Measurements from ENCODE around the gene SCOC. TPM values are rescaled to one million over a fixed set of nuclear protein-coding genes. Genes with fewer than 3 reads are reported as not detected.

Gene SCOC
- total and polyA plus RNA-seq, 10 donors = 22.3 to 45.1 (median 28.6) TPM

GRCh38 chr4:140374130-140374477 is 658 bp downstream of the SCOC start:
- Histone ChIP-seq H3K9me3 (no peaks in the 10 kb centered on the region), H3K27me3 (replicated peaks in 1 of 7) (no peaks in the 10 kb centered on the region), H3K27ac (peak overlapping the region; percentile 82 to 93 (median 89)), H3K4me3 (peak overlapping the region; percentile 79 to 97 (median 92)), H3K4me1 (peaks cover 10 to 46% (median 33%) of the 10 kb centered on the region in 6 donors), H3K36me3 (peaks cover 0 to 1% (median 0%) of the 10 kb centered on the region in 6 donors)
- intact Hi-C loops (cut with DNase I; ENCODE audit: low total_unique reads) = no loop called here
- WGBS, 5 donors = 8 to 15% (median 12%) methylated on average over 8 of the region's 8 CpGs
- DNase-seq = no peak
- TF ChIP-seq POLR2AphosphoS5 (IDR thresholded peaks at IDR 0.05) (no peak), POLR2A (IDR thresholded peaks at IDR 0.05) (no peak)
- TF ChIP-seq, protein P1, sequence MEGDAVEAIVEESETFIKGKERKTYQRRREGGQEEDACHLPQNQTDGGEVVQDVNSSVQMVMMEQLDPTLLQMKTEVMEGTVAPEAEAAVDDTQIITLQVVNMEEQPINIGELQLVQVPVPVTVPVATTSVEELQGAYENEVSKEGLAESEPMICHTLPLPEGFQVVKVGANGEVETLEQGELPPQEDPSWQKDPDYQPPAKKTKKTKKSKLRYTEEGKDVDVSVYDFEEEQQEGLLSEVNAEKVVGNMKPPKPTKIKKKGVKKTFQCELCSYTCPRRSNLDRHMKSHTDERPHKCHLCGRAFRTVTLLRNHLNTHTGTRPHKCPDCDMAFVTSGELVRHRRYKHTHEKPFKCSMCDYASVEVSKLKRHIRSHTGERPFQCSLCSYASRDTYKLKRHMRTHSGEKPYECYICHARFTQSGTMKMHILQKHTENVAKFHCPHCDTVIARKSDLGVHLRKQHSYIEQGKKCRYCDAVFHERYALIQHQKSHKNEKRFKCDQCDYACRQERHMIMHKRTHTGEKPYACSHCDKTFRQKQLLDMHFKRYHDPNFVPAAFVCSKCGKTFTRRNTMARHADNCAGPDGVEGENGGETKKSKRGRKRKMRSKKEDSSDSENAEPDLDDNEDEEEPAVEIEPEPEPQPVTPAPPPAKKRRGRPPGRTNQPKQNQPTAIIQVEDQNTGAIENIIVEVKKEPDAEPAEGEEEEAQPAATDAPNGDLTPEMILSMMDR (IDR thresholded peaks at IDR 0.05 in 8 of 11, conservative IDR thresholded peaks at IDR 0.05 in 3 of 11) = no peak

DNA sequence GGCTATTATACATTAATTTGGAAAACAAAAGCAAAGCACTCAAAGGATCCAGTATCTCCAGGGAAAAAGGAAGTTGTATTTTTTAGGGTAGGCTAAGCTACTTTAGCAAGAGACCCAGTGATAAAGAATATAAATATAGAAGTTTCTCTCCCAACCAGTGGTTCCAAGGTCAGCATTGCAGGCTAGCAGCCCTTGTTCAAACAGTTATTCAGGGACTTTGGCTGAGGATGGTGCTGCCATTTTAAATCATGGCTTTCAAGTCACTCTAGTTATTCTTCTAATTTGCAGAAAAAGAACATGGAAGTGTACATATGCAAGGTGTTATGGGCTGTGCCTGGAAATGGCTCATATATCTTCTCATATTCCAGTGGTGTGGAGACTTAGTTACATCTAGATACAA is 9.3 kb downstream of the SCOC start:
- H3K9me3 ChIP-seq = no peaks in the 10 kb centered on the region
- no peak overlapping the region for H3K27ac ChIP-seq
- no peaks in the 10 kb centered on the region for H3K4me1 ChIP-seq
- H3K27me3 ChIP-seq (replicated peaks in 1 of 7) = no peaks in the 10 kb centered on the region
- TF ChIP-seq POLR2A (IDR thresholded peaks at IDR 0.05) (no peak), POLR2AphosphoS5 (IDR thresholded peaks at IDR 0.05) (no peak)
- TF ChIP-seq, protein P1 (IDR thresholded peaks at IDR 0.05 in 8 of 11, conservative IDR thresholded peaks at IDR 0.05 in 3 of 11) = no peak
- peaks cover 0 to 46% (median 7%) of the 10 kb centered on the region in 6 donors for H3K36me3 ChIP-seq
- H3K4me3 ChIP-seq = no peak overlapping the region
- no peak for DNase-seq
- intact Hi-C loops (cut with DNase I; ENCODE audit: low total_unique reads) = no loop called here

GRCh38 chr4:140388015-140388414 is 14.6 kb downstream of the SCOC start:
- Histone ChIP-seq H3K9me3 (no peaks in the 10 kb centered on the region), H3K4me3 (no peak overlapping the region), H3K27me3 (replicated peaks in 1 of 7) (no peaks in the 10 kb centered on the region), H3K36me3 (peaks cover 0 to 9% (median 0%) of the 10 kb centered on the region in 6 donors), H3K4me1 (no peaks in the 10 kb centered on the region), H3K27ac (no peak overlapping the region)
- DNase-seq = no peak
- WGBS, 5 donors = 76 to 90% (median 87%) methylated on average over 1 of the region's 1 CpG
- intact Hi-C loops (cut with DNase I; ENCODE audit: low total_unique reads) = no loop called here
- no peak for TF ChIP-seq POLR2AphosphoS5 (IDR thresholded peaks at IDR 0.05)
- TF ChIP-seq, protein P1 (IDR thresholded peaks at IDR 0.05 in 8 of 11, conservative IDR thresholded peaks at IDR 0.05 in 3 of 11) = no peak
- TF ChIP-seq POLR2A (IDR thresholded peaks at IDR 0.05) = no peak

DNA sequence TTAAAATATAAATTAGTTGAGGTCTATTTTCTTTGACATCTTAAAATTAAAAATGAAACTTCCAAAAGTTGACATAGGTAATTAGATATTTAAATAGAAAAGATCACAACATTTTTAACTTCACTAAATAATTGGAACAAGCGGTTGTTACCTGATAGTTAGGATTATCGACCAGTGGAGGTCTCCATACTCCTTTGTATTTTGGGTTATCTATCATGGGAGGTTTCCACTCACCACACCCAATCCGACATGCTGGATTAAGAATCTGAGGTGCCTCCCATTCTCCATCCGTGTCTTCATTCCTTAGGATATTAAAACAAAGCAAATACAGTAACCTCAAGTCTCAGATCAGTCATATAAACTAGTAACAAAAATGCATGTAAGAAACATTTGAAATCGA is 22.2 kb downstream of the SCOC start:
- no peak for TF ChIP-seq POLR2A (IDR thresholded peaks at IDR 0.05)
- DNase-seq = no peak
- intact Hi-C loops (cut with DNase I; ENCODE audit: low total_unique reads) = no loop called here

DNA sequence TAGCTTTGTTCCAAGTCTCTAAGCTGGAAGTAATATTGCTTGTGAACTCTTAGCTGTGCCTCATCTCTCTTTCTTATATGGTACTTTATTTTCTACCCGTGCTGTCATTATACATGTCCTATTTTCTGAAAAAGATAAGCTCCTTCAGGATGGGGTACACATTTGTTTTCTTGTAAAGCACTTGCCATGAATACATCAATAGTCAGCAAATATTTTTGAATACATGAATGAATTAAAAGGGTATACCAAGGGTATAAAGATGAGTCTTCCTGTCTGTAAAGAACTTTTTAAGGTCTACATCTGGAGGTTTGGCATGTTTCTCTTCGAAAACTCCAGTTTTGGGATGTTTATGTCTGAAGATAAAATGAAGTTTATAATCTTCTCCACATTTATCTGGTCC is 26.7 kb downstream of the SCOC start:
- WGBS, 5 donors = 76 to 91% (median 85%) methylated on average over 2 of the region's 2 CpGs
- TF ChIP-seq POLR2A (IDR thresholded peaks at IDR 0.05) (no peak), POLR2AphosphoS5 (IDR thresholded peaks at IDR 0.05) (no peak)
- Histone ChIP-seq H3K9me3 (no peaks in the 10 kb centered on the region), H3K27ac (no peak overlapping the region), H3K36me3 (no peaks in the 10 kb centered on the region), H3K4me1 (no peaks in the 10 kb centered on the region), H3K4me3 (no peak overlapping the region), H3K27me3 (replicated peaks in 1 of 7) (peaks cover 0 to 3% (median 0%) of the 10 kb centered on the region in 7 donors)
- DNase-seq = no peak
- intact Hi-C loops (cut with DNase I; ENCODE audit: low total_unique reads) = no loop called here

More for the DNA sequence above, 22.2 kb downstream of the SCOC start:
- Histone ChIP-seq H3K4me3 (no peak overlapping the region), H3K36me3 (no peaks in the 10 kb centered on the region), H3K9me3 (no peaks in the 10 kb centered on the region), H3K27me3 (replicated peaks in 1 of 7) (peaks cover 0 to 3% (median 0%) of the 10 kb centered on the region in 7 donors), H3K27ac (no peak overlapping the region), H3K4me1 (no peaks in the 10 kb centered on the region)
- WGBS, 5 donors = 72 to 92% (median 79%) methylated on average over 5 of the region's 5 CpGs
